ENCODE measurements around the gene PTHLH. TPM values are rescaled to one million over a fixed set of nuclear protein-coding genes. Genes with fewer than 3 reads are reported as not detected.

PTHLH gene
- total RNA-seq, 1 donor from 2014 or later = 6.5 TPM

GRCh38 chr12:27970401-27971120 is 2.0 kb downstream of the PTHLH start:
- H3K4me3 Mint-ChIP-seq = peak overlapping the region; percentile 75
- no peaks in the 10 kb centered on the region for H3K9me3 Mint-ChIP-seq
- H3K27me3 Mint-ChIP-seq (ENCODE audit: low read depth) = peaks cover 68% of the 10 kb centered on the region
- H3K4me1 Mint-ChIP-seq = peaks cover 57% of the 10 kb centered on the region
- peak overlapping the region; percentile 78 for H3K27ac Mint-ChIP-seq
- TF ChIP-seq CTCF (IDR thresholded peaks at IDR 0.05; ENCODE audit: unreplicated experiment) = no peak
- no peaks in the 10 kb centered on the region for H3K36me3 Mint-ChIP-seq
- peak in 1 of 2 experiments; percentile 77 for DNase-seq (ENCODE audit: low spot score in 2 of 2, unreplicated experiment in 2 of 2)

- Mint-ChIP-seq H3K27ac (peak overlapping the region; percentile 89), H3K9me3 (no peaks in the 10 kb centered on the region), H3K27me3 (ENCODE audit: low read depth) (peaks cover 62% of the 10 kb centered on the region)
Observed at GRCh38 chr12:27969624-27970400, 2.7 kb downstream of the PTHLH start.

GRCh38 chr12:27968972-27969623 is 3.4 kb downstream of the PTHLH start:
- TF ChIP-seq CTCF (IDR thresholded peaks at IDR 0.05; ENCODE audit: unreplicated experiment) = no peak
- DNase-seq (ENCODE audit: low spot score in 2 of 2, unreplicated experiment in 2 of 2) = peak in 1 of 2 experiments; percentile 52
- H3K9me3 Mint-ChIP-seq = no peaks in the 10 kb centered on the region
- peaks cover 55% of the 10 kb centered on the region for H3K27me3 Mint-ChIP-seq (ENCODE audit: low read depth)
- H3K4me1 Mint-ChIP-seq = peaks cover 52% of the 10 kb centered on the region
- H3K27ac Mint-ChIP-seq = peak overlapping the region; percentile 89
- H3K36me3 Mint-ChIP-seq = no peaks in the 10 kb centered on the region
- H3K4me3 Mint-ChIP-seq = peak overlapping the region; percentile 85

More at GRCh38 chr12:27969624-27970400, 2.7 kb downstream of the PTHLH start:
- peak overlapping the region; percentile 85 for H3K4me3 Mint-ChIP-seq
- H3K36me3 Mint-ChIP-seq = no peaks in the 10 kb centered on the region
- no peak for TF ChIP-seq CTCF (IDR thresholded peaks at IDR 0.05; ENCODE audit: unreplicated experiment)
- H3K4me1 Mint-ChIP-seq = peaks cover 53% of the 10 kb centered on the region
- peak in 1 of 2 experiments; percentile 50 for DNase-seq (ENCODE audit: low spot score in 2 of 2, unreplicated experiment in 2 of 2)

- no peak for TF ChIP-seq CTCF (IDR thresholded peaks at IDR 0.05; ENCODE audit: unreplicated experiment)
- H3K4me3 Mint-ChIP-seq = peak overlapping the region; percentile 85
- peaks cover 44% of the 10 kb centered on the region for H3K4me1 Mint-ChIP-seq
- H3K36me3 Mint-ChIP-seq = peaks cover 5% of the 10 kb centered on the region
- H3K27me3 Mint-ChIP-seq (ENCODE audit: low read depth) = peaks cover 40% of the 10 kb centered on the region
- peak overlapping the region; percentile 39 for H3K27ac Mint-ChIP-seq
- no peak for DNase-seq (ENCODE audit: low spot score in 2 of 2, unreplicated experiment in 2 of 2)
- H3K9me3 Mint-ChIP-seq = no peaks in the 10 kb centered on the region
Observed at GRCh38 chr12:27967551-27968054, 4.9 kb downstream of the PTHLH start.

- no peak for TF ChIP-seq CTCF (IDR thresholded peaks at IDR 0.05; ENCODE audit: unreplicated experiment)
- peak overlapping the region; percentile 25 for H3K27ac Mint-ChIP-seq
- peak overlapping the region; percentile 85 for H3K4me3 Mint-ChIP-seq
- no peaks in the 10 kb centered on the region for H3K9me3 Mint-ChIP-seq
- H3K36me3 Mint-ChIP-seq = peaks cover 6% of the 10 kb centered on the region
- H3K4me1 Mint-ChIP-seq = peaks cover 44% of the 10 kb centered on the region
- H3K27me3 Mint-ChIP-seq (ENCODE audit: low read depth) = peaks cover 34% of the 10 kb centered on the region
- no peak for DNase-seq (ENCODE audit: low spot score in 2 of 2, unreplicated experiment in 2 of 2)
Observed at GRCh38 chr12:27966870-27967269, 5.7 kb downstream of the PTHLH start.
